SK-N-MC (cell line): Measurements from ENCODE around the gene DLGAP4.

ENCODE experiments used
- DNase-seq: peaks from one replicate; pipeline ENCODE4 v3.0.0-alpha.2; 2011; ENCODE audit warnings: low read depth, low spot score
- H3K27ac ChIP-seq: fragments of 200-600 bp; sonication (generic); 2 replicates; pipeline ENCODE4 v1.5.1; 2016; ENCODE audit warnings: mixed run types
- H3K36me3 ChIP-seq: fragments of 200-600 bp; sonication (generic); 2 replicates; pipeline ENCODE4 v1.6.1; 2017; ENCODE audit warnings: antibody characterized with exemption, low read length, mixed read lengths; ENCODE audit not compliant: insufficient read depth
- H3K4me3 ChIP-seq: fragments of 200-600 bp; sonication (generic); 2 replicates; pipeline ENCODE4 v1.5.1; 2016
- H3K9ac ChIP-seq: fragments of 200-600 bp; sonication (generic); 2 replicates; pipeline ENCODE4 v1.8.0; 2017; ENCODE audit warnings: mixed run types, mixed read lengths; ENCODE audit not compliant: insufficient read length
- H3K9me3 ChIP-seq: fragments of 200-600 bp; sonication (generic); 2 replicates; pipeline ENCODE4 v1.6.1; 2017; ENCODE audit warnings: low read depth, mild to moderate bottlenecking, antibody characterized with exemption, low read length, moderate library complexity, mixed read lengths
- EZH2 ChIP-seq: fragments of 200-600 bp; sonication (generic); IDR thresholded peaks from one replicate; pipeline ENCODE4 v1.6.1; 2017; ENCODE audit warnings: antibody characterized with exemption
- FOXP2 ChIP-seq: optimal IDR thresholded peaks from 2 replicates; pipeline ENCODE3; 2011; ENCODE audit warnings: mild to moderate bottlenecking, moderate library complexity; ENCODE audit not compliant: insufficient read depth; ENCODE audit errors: extremely low read length, control extremely low read depth
- POLR2AphosphoS5 ChIP-seq: IDR thresholded peaks from 2 replicates; pipeline ENCODE4 v1.6.1; 2012; ENCODE audit warnings: mild to moderate bottlenecking, low read depth, low read length, borderline replicate concordance

Gene DLGAP4

GRCh38 chr20:36477475-36477874, 171.3 kb downstream of the DLGAP4 start:
- DNase-seq, result no peak
- Histone ChIP-seq H3K4me3 (no peak overlapping the region), H3K27ac (no peak overlapping the region), H3K9ac (no peak overlapping the region), H3K36me3 (no peaks in the 10 kb centered on the region), H3K9me3 (no peaks in the 10 kb centered on the region)
- TF ChIP-seq POLR2AphosphoS5 (no peak), FOXP2 (no peak), EZH2 (no peak)

GRCh38 chr20:36478137-36478905, 172.2 kb downstream of the DLGAP4 start:
- DNase-seq, result no peak
- Histone ChIP-seq H3K27ac (no peak overlapping the region), H3K9me3 (no peaks in the 10 kb centered on the region), H3K4me3 (no peak overlapping the region), H3K9ac (no peak overlapping the region), H3K36me3 (no peaks in the 10 kb centered on the region)
- TF ChIP-seq EZH2 (no peak), POLR2AphosphoS5 (no peak), FOXP2 (no peak)

- H3K36me3 ChIP-seq, result no peaks in the 10 kb centered on the region
- no peak for DNase-seq
These were observed 173.8 kb downstream of the DLGAP4 start for GRCh38 chr20:36479938-36480337.

GRCh38 chr20:36480456-36481048, 174.4 kb downstream of the DLGAP4 start:
- Histone ChIP-seq H3K36me3 (no peaks in the 10 kb centered on the region), H3K9ac (no peak overlapping the region), H3K27ac (no peak overlapping the region), H3K9me3 (no peaks in the 10 kb centered on the region), H3K4me3 (no peak overlapping the region)
- no peak for TF ChIP-seq EZH2
- TF ChIP-seq POLR2AphosphoS5, result no peak
- TF ChIP-seq FOXP2, result no peak
- DNase-seq, result no peak

More at GRCh38 chr20:36479938-36480337, 173.8 kb downstream of the DLGAP4 start:
- Histone ChIP-seq H3K27ac (no peak overlapping the region), H3K9ac (no peak overlapping the region), H3K4me3 (no peak overlapping the region), H3K9me3 (no peaks in the 10 kb centered on the region)
- TF ChIP-seq FOXP2, result no peak
- TF ChIP-seq EZH2, result no peak
- TF ChIP-seq POLR2AphosphoS5, result no peak

- no peak for DNase-seq
- Histone ChIP-seq H3K36me3 (no peaks in the 10 kb centered on the region), H3K9ac (no peak overlapping the region), H3K27ac (no peak overlapping the region), H3K4me3 (no peak overlapping the region), H3K9me3 (no peaks in the 10 kb centered on the region)
- no peak for TF ChIP-seq FOXP2
- no peak for TF ChIP-seq POLR2AphosphoS5
- no peak for TF ChIP-seq EZH2
These were observed 175.4 kb downstream of the DLGAP4 start for GRCh38 chr20:36481380-36482043.

GRCh38 chr20:36482044-36482473, 175.9 kb downstream of the DLGAP4 start:
- Histone ChIP-seq H3K36me3 (no peaks in the 10 kb centered on the region), H3K9ac (no peak overlapping the region), H3K4me3 (no peak overlapping the region), H3K9me3 (no peaks in the 10 kb centered on the region), H3K27ac (no peak overlapping the region)
- DNase-seq, result no peak
- no peak for TF ChIP-seq POLR2AphosphoS5
- TF ChIP-seq FOXP2, result no peak
- no peak for TF ChIP-seq EZH2

- no peak overlapping the region for H3K4me3 ChIP-seq
- no peak overlapping the region for H3K27ac ChIP-seq
- no peak for DNase-seq
- peak overlapping the region; percentile 41 for H3K9ac ChIP-seq
- no peaks in the 10 kb centered on the region for H3K36me3 ChIP-seq
- TF ChIP-seq POLR2AphosphoS5 (no peak), FOXP2 (no peak), EZH2 (no peak)
- H3K9me3 ChIP-seq, result no peaks in the 10 kb centered on the region
These were observed 177.2 kb downstream of the DLGAP4 start for GRCh38 chr20:36483209-36483918.
